ENCODE measurements around the gene ASRGL1. TPM values are rescaled to one million over a fixed set of nuclear protein-coding genes. Genes with fewer than 3 reads are reported as not detected.

Gene ASRGL1
- total RNA-seq, 4 donors from 2014 or later, result 10.9 to 133 (median 30.0) TPM

DNA sequence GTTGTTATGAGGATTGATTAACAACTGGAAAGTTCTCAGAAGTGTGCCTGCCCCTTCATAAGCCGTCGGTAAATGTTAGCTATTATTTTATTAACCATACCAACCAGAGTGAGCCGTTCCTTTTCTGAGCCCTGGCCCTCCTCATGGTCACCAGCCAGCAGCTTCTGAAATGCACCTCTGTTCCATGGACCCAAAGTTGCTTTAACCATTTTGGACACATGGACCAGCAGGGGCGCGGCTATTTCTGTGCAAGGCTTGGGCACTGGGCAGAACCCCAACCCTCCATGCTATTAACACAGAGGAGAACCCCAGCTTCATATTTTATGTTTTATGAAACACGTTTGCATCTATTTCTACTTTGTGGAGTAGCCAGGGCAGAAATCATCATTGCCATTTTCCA lies 63.0 kb downstream of the ASRGL1 start:
- TF ChIP-seq, protein P1, sequence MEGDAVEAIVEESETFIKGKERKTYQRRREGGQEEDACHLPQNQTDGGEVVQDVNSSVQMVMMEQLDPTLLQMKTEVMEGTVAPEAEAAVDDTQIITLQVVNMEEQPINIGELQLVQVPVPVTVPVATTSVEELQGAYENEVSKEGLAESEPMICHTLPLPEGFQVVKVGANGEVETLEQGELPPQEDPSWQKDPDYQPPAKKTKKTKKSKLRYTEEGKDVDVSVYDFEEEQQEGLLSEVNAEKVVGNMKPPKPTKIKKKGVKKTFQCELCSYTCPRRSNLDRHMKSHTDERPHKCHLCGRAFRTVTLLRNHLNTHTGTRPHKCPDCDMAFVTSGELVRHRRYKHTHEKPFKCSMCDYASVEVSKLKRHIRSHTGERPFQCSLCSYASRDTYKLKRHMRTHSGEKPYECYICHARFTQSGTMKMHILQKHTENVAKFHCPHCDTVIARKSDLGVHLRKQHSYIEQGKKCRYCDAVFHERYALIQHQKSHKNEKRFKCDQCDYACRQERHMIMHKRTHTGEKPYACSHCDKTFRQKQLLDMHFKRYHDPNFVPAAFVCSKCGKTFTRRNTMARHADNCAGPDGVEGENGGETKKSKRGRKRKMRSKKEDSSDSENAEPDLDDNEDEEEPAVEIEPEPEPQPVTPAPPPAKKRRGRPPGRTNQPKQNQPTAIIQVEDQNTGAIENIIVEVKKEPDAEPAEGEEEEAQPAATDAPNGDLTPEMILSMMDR (IDR thresholded peaks at IDR 0.05), result no peak
- no peak for TF ChIP-seq POLR2A (IDR thresholded peaks at IDR 0.05)
- intact Hi-C loops (cut with DNase I; ENCODE audit: low total_unique reads), result no loop called here

DNA sequence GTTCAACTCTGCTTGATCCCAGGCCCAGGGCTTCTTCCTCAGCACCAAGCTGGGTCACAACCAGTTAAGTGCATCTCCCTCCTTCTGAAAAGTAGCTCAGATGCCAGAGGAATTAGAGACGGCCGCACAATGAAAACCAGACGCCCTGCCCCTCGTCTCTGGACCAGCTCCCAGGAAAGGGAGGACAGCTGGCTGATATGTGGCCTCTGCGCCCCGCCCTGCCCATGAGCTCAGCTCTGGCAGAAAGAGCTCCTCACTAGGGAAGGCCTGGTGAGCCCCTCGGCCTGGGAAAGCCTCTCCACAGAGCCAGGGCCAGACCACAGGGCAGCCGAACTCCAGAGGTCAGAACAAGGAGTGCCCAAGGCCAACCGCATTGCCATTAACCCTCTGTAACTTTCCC lies 63.5 kb downstream of the ASRGL1 start:
- peaks cover 34 to 56% of the 10 kb centered on the region in 2 donors for H3K4me1 ChIP-seq
- TF ChIP-seq POLR2A (IDR thresholded peaks at IDR 0.05), result peak in 1 of 2 donors; percentile 24
- TF ChIP-seq, protein P1 (IDR thresholded peaks at IDR 0.05), result no peak
- DNase-seq, result peak; percentile 93 to 94
- H3K36me3 ChIP-seq, result no peaks in the 10 kb centered on the region
- intact Hi-C loops (cut with DNase I; ENCODE audit: low total_unique reads), result no loop called here
- H3K27me3 ChIP-seq, result no peaks in the 10 kb centered on the region
- H3K27ac ChIP-seq, result peak overlapping the region; percentile 81 to 84
- no peak overlapping the region for H3K4me3 ChIP-seq
- no peaks in the 10 kb centered on the region for H3K9me3 ChIP-seq

More for the DNA sequence above, 63.0 kb downstream of the ASRGL1 start:
- Histone ChIP-seq H3K9me3 (no peaks in the 10 kb centered on the region), H3K4me1 (peaks cover 34 to 56% of the 10 kb centered on the region in 2 donors), H3K36me3 (no peaks in the 10 kb centered on the region), H3K4me3 (no peak overlapping the region), H3K27me3 (no peaks in the 10 kb centered on the region), H3K27ac (peak overlapping the region; percentile 81 to 84)
- peak; percentile 52 to 55 for DNase-seq

DNA sequence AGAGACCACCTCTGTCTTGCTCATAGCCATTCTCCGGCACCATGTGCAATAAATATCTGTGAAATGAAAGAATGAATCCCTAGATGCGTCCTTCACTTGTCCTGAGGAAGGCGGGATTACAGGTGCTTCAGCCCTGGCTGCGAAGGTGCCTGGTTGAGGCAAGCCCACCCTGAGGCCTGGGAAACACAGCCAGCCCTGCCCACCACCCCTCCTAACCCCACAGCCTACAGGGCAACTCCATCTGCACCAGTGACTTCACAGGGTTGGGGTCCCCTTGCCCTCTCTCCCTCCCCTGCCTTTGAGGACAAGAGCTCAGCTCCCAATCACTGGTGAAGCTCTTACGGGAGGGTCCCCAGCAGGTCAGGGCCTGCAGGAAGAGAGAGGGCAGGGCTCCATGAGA lies 64.1 kb downstream of the ASRGL1 start:
- peaks cover 34 to 51% of the 10 kb centered on the region in 2 donors for H3K4me1 ChIP-seq
- no peak for DNase-seq
- intact Hi-C loops (cut with DNase I; ENCODE audit: low total_unique reads), result no loop called here
- H3K36me3 ChIP-seq, result no peaks in the 10 kb centered on the region
- no peak overlapping the region for H3K4me3 ChIP-seq
- H3K27me3 ChIP-seq, result no peaks in the 10 kb centered on the region
- peak overlapping the region; percentile 81 to 84 for H3K27ac ChIP-seq
- TF ChIP-seq POLR2A (IDR thresholded peaks at IDR 0.05), result no peak
- TF ChIP-seq, protein P1 (IDR thresholded peaks at IDR 0.05), result no peak
- no peaks in the 10 kb centered on the region for H3K9me3 ChIP-seq

DNA sequence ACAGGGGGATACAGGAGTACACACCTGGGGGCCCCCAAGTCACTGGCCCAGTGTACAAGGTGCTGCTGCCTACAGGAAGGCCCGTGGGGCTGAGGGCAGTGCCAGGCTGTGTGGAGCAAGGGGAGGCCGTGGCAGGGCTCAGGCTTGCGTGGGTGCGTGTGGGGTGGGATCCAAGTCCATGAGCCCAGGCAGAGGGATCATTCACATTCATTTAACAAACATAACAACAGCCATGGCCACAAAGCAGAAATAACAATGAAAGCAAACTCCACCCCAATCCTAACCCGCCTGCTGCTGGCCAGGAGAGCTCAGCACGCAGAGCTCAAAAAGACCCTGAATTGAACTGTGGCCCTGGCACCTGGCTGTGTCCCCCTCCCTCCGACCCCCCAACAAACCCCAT lies 64.6 kb downstream of the ASRGL1 start:
- Histone ChIP-seq H3K27ac (peak overlapping the region; percentile 81 to 84), H3K4me1 (peaks cover 34 to 49% of the 10 kb centered on the region in 2 donors), H3K36me3 (no peaks in the 10 kb centered on the region), H3K9me3 (no peaks in the 10 kb centered on the region), H3K27me3 (no peaks in the 10 kb centered on the region), H3K4me3 (no peak overlapping the region)
- TF ChIP-seq, protein P1 (IDR thresholded peaks at IDR 0.05), result no peak
- TF ChIP-seq POLR2A (IDR thresholded peaks at IDR 0.05), result no peak
- intact Hi-C loops (cut with DNase I; ENCODE audit: low total_unique reads), result no loop called here
- DNase-seq, result peak in 1 of 2 donors; percentile 50

DNA sequence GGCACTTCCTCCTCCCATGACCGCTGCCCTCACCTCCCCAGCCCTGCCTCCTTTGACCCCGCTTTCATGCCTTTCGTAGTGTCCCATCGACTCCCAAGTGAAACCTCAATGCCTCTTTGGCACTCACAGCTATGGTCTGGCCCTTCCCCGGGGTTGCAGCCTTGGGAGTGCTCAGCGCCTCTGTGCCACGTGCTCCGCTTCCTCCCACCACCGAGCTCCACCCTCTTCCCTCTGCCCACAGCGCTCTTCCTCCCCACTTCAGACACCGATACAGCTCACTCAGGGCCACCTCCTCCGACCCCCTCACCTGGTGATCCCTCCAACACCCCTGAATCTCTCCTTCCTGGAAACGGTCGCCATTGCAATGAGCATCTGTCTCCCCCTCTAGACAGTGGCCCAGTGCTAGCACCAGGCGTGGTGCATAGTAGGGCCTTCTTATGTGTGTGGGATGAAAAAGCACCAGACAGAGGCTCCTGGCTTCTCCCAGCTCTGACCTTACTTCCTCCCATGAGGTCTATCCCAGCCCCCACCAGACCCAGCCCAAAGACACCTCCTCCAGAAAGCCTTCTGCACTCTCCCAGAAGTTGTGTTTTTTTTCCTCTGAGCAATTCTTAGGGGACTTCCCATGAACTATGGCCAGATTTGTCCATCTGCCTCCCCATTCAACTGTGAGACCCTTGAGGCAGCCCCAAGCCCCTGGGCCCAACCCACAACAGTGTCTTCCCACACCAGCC lies 65.1 kb downstream of the ASRGL1 start:
- H3K27me3 ChIP-seq, result no peaks in the 10 kb centered on the region
- H3K27ac ChIP-seq, result peak overlapping the region; percentile 81 to 84
- H3K4me1 ChIP-seq, result peaks cover 34 to 44% of the 10 kb centered on the region in 2 donors
- intact Hi-C loops (cut with DNase I; ENCODE audit: low total_unique reads), result no loop called here
- H3K9me3 ChIP-seq, result no peaks in the 10 kb centered on the region
- no peaks in the 10 kb centered on the region for H3K36me3 ChIP-seq
- TF ChIP-seq POLR2A (IDR thresholded peaks at IDR 0.05), result no peak
- TF ChIP-seq, protein P1 (IDR thresholded peaks at IDR 0.05), result no peak
- peak; percentile 72 to 83 for DNase-seq
- H3K4me3 ChIP-seq, result no peak overlapping the region

Data from uterus (tissue), 4 donors.